Tibial artery (tissue), 4 donors: ENCODE data around the gene GADD45B.
"Not testable (repeated sequence)": the region's sequence is repeated elsewhere in the genome, so short reads cannot be mapped to it uniquely, and the experiment has no call there.

ENCODE experiments used
- DNase-seq, 2 donors: peaks; one replicate each; pipeline ENCODE4 v3.0.0-alpha.2; 2019
- H3K27ac ChIP-seq, 2 donors: fragments of 200-600 bp; sonication (generic) in 1 of 2; 1 replicate in 1 of 2; 2 replicates in 1 of 2; pipeline ENCODE4 v1.5.1; 2018 to 2019; ENCODE audit warnings: mild to moderate bottlenecking in 1 of 2
- H3K27me3 ChIP-seq, 2 donors: fragments of 200-600 bp; sonication (generic) in 1 of 2; one replicate each; pipeline versions ENCODE4 v1.5.1 to v1.6.0; 2016 to 2019
- H3K36me3 ChIP-seq, 3 donors: fragments of 200-600 bp; sonication (generic) in 2 of 3; one replicate each; pipeline ENCODE4 v1.5.1; 2016 to 2019; ENCODE audit warnings: mild to moderate bottlenecking in 2 of 3
- H3K4me1 ChIP-seq, 4 donors: fragments of 200-600 bp; sonication (generic) in 2 of 4; 1 replicate in 3 of 4; 2 replicates in 1 of 4; pipeline ENCODE4 v1.5.1; 2016 to 2019
- H3K4me3 ChIP-seq, 2 donors: fragments of 200-600 bp; sonication (generic) in 1 of 2; 1 replicate in 1 of 2; 2 replicates in 1 of 2; pipeline ENCODE4 v1.5.1; 2018 to 2019; ENCODE audit warnings: mild to moderate bottlenecking in 2 of 2
- H3K9me3 ChIP-seq, 3 donors: fragments of 200-600 bp; sonication (generic) in 1 of 3; one replicate each; pipeline ENCODE4 v1.5.1; 2016 to 2019
- intact Hi-C: fragments of 100-400 bp; cut with DNase I; formaldehyde crosslinking; loops from one replicate; pipeline ENCODE4 v1.15.0; 2023; ENCODE audit warnings: low total_unique reads
- TF ChIP-seq, protein P1 (sequence below), 2 experiments: fragments of 200-600 bp in 1 of 2; fragments of 450-650 bp in 1 of 2; IDR thresholded peaks; one replicate each; pipeline ENCODE4 v1.5.1; 2017 to 2019; ENCODE audit warnings: antibody characterized with exemption in 2 of 2, mild to moderate bottlenecking in 1 of 2, moderate library complexity in 1 of 2

The GADD45B gene

DNA sequence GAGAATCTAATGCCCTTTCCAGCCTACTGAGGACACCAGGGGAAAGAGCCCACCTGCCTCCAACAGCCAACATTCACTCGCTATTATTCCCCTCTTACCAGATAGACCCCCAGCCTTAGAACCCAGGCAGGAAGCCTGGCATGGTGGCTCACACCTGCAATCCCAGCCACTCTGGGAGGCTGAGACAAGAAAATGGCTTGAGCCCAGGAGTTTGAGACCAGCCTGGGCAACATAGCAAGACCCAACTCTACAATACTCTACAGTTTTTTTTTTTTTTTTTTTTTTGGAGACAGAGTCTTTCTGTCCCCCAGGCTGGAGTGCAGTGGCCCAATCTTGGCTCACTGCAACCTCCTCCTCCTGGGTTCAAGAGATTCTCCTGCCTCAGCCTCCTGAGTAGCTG is 15.7 kb upstream of the GADD45B start:
- intact Hi-C loops, result no loop called here
- Histone ChIP-seq H3K9me3 (no peaks in the 10 kb centered on the region), H3K27ac (no peak overlapping the region), H3K4me3 (no peak overlapping the region), H3K4me1 (peaks cover 0 to 35% (median 25%) of the 10 kb centered on the region in 4 donors), H3K27me3 (no peaks in the 10 kb centered on the region), H3K36me3 (no peaks in the 10 kb centered on the region)
- TF ChIP-seq, protein P1, sequence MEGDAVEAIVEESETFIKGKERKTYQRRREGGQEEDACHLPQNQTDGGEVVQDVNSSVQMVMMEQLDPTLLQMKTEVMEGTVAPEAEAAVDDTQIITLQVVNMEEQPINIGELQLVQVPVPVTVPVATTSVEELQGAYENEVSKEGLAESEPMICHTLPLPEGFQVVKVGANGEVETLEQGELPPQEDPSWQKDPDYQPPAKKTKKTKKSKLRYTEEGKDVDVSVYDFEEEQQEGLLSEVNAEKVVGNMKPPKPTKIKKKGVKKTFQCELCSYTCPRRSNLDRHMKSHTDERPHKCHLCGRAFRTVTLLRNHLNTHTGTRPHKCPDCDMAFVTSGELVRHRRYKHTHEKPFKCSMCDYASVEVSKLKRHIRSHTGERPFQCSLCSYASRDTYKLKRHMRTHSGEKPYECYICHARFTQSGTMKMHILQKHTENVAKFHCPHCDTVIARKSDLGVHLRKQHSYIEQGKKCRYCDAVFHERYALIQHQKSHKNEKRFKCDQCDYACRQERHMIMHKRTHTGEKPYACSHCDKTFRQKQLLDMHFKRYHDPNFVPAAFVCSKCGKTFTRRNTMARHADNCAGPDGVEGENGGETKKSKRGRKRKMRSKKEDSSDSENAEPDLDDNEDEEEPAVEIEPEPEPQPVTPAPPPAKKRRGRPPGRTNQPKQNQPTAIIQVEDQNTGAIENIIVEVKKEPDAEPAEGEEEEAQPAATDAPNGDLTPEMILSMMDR (IDR thresholded peaks at IDR 0.05), result no peak
- no peak for DNase-seq

DNA sequence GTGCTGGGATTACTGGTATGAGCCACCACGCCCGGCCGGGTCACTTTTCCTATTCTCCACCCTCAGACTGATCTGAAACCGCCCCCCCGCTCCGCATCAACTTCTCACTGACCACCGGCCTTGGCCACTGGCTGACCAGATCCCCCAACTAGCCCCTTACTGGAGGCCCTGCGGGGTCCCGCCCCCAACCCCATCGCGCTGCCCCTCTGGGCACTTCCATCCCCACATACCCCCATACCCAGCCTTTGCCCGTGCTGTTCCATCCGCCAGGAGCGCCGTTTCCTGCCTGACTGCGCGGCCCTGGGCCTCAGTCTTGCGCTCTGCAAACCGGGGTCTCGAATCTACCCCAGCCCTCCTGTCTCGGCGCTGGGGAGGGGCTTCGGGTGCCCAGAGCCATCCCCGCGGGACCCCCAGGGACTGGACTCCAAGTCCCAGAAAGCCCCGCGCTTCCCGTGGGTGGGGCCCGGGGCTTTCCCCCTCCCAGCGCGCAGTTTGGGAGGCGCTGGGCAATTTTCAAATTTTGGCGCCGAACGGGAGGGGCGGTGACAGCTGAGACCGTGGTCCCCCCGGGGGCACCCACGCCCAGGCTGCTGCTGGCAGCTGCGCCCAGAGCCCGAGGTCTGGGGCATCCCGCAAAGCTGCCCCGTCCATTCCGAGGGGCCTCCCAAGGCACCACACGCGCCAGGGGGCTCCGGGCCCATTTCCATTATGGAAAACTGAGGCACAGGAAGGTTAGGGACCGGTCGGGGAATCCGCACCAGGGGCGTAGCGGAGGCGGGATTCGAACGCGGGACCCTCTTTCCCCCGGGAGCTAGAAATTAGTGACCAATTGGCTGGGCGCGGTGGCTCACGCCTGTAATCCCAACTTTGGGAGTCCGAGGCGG is 13.9 kb upstream of the GADD45B start:
- DNase-seq, result peak; percentile 33 to 68
- peak overlapping the region; percentile 22 to 57 for H3K27ac ChIP-seq
- TF ChIP-seq, protein P1 (IDR thresholded peaks at IDR 0.05), result no peak

DNA sequence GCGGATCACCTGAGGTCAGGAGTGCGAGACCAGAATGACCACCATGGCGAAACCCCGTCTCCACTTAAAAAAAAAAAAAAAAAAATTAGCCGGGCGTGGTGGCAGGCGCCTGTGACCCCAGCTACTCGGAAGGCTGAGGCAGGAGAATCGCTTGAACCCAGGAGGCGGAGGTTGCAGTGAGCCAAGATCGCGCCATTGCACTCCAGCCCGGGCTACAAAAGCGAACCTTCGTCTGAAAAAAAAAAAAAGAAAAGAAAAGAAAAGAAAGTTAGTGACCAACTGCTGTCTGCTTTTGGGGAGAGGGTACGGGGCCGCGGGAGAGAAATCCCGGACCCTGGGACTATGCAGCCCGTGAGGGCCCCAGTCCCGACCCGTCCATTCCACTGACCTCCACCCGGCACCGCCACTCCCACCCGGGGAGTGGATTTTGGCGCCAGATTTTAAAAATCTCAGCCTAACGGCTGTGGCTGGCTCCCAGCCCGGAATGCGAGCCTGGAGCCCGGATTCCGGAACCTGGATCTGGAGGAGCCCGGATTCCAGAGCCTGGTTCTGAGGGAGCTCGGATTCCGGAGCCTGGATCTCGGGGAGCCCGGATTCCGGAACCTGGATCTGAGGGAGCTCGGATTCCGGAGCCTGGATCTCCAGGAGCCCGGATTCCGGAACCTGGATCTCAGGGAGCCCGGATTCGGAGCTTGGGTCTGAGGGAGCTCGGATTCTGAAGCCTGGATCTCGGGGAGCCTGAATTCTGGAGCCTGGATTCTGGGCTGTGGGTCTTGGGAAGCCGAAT is 13.1 kb upstream of the GADD45B start:
- Histone ChIP-seq H3K4me3 (peak overlapping the region; percentile 49 to 78), H3K36me3 (no peaks in the 10 kb centered on the region), H3K9me3 (no peaks in the 10 kb centered on the region), H3K27me3 (no peaks in the 10 kb centered on the region), H3K27ac (peak overlapping the region; percentile 48 to 57), H3K4me1 (peaks cover 0 to 18% (median 14%) of the 10 kb centered on the region in 4 donors)
- intact Hi-C loops, result no loop called here
- DNase-seq, result peak; percentile 82 to 93
- TF ChIP-seq, protein P1 (IDR thresholded peaks at IDR 0.05), result no peak

More for the DNA sequence above, 13.9 kb upstream of the GADD45B start:
- H3K27me3 ChIP-seq, result no peaks in the 10 kb centered on the region
- intact Hi-C loops, result no loop called here
- H3K9me3 ChIP-seq, result no peaks in the 10 kb centered on the region
- H3K4me3 ChIP-seq, result peak overlapping the region; percentile 49 to 78
- peaks cover 0 to 21% (median 14%) of the 10 kb centered on the region in 4 donors for H3K4me1 ChIP-seq
- H3K36me3 ChIP-seq, result no peaks in the 10 kb centered on the region

DNA sequence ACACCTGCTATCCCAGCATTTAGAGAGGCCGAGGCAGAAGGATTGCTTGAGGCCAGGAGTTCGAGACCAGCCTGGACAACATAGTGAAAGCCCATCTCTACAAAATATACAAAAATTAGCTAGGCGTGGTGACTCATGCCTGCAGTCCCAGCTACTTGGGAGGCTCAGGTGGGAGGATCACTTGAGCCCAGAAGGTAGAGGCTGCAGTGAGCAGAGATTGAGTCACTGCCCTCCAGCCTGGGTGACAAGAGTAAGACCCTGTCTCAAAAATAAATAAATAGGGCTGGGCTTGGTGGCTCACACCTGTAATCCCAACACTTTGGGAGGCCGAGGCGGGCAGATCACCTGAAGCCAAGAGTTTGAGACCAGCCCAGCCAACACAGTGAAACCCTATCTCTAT is 12.2 kb upstream of the GADD45B start:
- Histone ChIP-seq H3K27ac (peak overlapping the region in 1 of 2 donors; percentile 57), H3K4me1 (peaks cover 0 to 18% (median 14%) of the 10 kb centered on the region in 4 donors)
- not testable (repeated sequence) for H3K9me3 ChIP-seq

DNA sequence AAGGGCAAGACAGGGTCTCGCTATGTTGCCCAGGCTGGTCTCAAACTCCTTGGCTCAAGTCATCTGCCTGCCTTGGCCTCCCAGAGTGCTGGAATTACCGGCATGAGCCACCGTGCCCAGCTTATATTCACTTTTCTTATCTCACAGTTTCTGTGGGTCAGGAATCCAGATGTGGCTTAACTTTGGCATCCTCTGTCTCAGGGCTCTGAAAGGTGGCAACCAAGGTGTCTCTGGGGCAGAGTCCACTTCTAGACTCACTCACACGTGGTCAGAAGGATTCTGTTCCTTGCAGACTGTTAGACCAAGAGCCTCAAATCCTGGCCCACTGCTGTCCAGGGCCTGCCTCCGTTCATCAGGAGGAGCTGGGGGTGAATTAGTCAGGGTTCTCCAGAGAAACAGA is 11.5 kb upstream of the GADD45B start:
- H3K27me3 ChIP-seq, result no peaks in the 10 kb centered on the region
- H3K36me3 ChIP-seq, result no peaks in the 10 kb centered on the region
- H3K4me3 ChIP-seq, result no peak overlapping the region
- DNase-seq, result no peak
- no peak overlapping the region for H3K27ac ChIP-seq
- intact Hi-C loops, result no loop called here
- TF ChIP-seq, protein P1 (IDR thresholded peaks at IDR 0.05), result no peak
- H3K9me3 ChIP-seq, result no peaks in the 10 kb centered on the region
- peaks cover 0 to 18% (median 14%) of the 10 kb centered on the region in 4 donors for H3K4me1 ChIP-seq

More for the DNA sequence above, 12.2 kb upstream of the GADD45B start:
- H3K36me3 ChIP-seq, H3K4me3 ChIP-seq, H3K27me3 ChIP-seq, intact Hi-C loops, DNase-seq: not testable (repeated sequence)

DNA sequence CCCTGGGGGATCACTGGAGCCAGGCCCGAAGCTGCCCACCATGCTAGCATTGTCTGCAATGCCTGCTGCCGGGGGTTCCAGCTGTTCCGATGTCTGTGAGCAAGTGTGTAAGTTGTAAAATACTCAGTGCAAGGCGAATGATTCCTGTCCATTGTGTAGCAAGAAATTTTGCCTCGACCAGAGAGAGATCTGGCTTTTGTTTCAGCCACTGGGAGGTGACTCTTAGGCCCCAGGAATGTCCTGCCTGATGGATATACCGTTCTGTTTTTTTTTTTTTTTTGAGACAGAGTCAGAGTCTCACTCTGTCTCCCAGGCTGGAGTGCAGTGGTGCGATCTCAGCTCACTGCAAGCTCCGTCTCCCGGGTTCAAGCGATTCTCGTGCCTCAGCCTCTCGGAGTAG is 7.3 kb upstream of the GADD45B start:
- TF ChIP-seq, protein P1 (IDR thresholded peaks at IDR 0.05), result no peak
- H3K4me1 ChIP-seq, result no peaks in the 10 kb centered on the region
- no peaks in the 10 kb centered on the region for H3K36me3 ChIP-seq
- no peak overlapping the region for H3K27ac ChIP-seq
- DNase-seq, result no peak
- intact Hi-C loops, result no loop called here
- H3K27me3 ChIP-seq, result no peaks in the 10 kb centered on the region
- H3K4me3 ChIP-seq, result no peak overlapping the region
- H3K9me3 ChIP-seq, result no peaks in the 10 kb centered on the region
